Measurements from ENCODE around the gene PLCG2. TPM values are rescaled to one million over a fixed set of nuclear protein-coding genes. Genes with fewer than 3 reads are reported as not detected.
"Not testable (repeated sequence)": the region's sequence is repeated elsewhere in the genome, so short reads cannot be mapped to it uniquely, and the experiment has no call there.

Gene PLCG2
- total and polyA plus RNA-seq, 2 donors from 2014 or later = 50.7 to 55.6 TPM

DNA sequence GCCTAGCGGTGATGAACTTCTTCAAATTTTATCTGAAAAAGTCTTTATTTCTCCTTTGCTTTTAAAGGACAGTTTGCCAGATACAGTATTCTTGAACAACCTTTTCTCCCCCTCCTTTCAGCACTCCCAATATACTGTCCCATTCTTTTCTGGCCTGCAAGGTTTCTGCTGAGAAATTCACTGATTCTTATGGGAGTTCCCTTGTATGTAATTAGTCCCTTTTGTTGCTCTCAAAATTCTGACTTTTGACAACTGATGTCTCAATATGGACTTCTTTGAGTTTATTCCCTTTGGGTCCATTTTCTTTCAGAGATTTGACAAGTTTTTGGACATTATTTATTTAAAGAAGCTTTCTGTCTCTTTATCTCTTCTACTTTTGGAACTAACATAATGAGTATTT, 192.8 kb downstream of the PLCG2 start:
- TF ChIP-seq, protein P1, sequence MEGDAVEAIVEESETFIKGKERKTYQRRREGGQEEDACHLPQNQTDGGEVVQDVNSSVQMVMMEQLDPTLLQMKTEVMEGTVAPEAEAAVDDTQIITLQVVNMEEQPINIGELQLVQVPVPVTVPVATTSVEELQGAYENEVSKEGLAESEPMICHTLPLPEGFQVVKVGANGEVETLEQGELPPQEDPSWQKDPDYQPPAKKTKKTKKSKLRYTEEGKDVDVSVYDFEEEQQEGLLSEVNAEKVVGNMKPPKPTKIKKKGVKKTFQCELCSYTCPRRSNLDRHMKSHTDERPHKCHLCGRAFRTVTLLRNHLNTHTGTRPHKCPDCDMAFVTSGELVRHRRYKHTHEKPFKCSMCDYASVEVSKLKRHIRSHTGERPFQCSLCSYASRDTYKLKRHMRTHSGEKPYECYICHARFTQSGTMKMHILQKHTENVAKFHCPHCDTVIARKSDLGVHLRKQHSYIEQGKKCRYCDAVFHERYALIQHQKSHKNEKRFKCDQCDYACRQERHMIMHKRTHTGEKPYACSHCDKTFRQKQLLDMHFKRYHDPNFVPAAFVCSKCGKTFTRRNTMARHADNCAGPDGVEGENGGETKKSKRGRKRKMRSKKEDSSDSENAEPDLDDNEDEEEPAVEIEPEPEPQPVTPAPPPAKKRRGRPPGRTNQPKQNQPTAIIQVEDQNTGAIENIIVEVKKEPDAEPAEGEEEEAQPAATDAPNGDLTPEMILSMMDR (IDR thresholded peaks at IDR 0.05; ENCODE audit: borderline replicate concordance, extremely low read depth, insufficient read depth) = no peak
- H3K27me3 ChIP-seq (ENCODE audit: control insufficient read depth, insufficient read depth, low read length) = no peaks in the 10 kb centered on the region
- H3K4me3 ChIP-seq (ENCODE audit: low read length in 3 of 3) = no peak overlapping the region
- H3K9me3 ChIP-seq (ENCODE audit: control insufficient read depth in 2 of 3, insufficient read depth in 1 of 3, low read length in 3 of 3) = peaks cover 0 to 5% (median 0%) of the 10 kb centered on the region in 3 donors
- no peak for FAIRE-seq
- H3K27ac ChIP-seq (ENCODE audit: low read depth in 2 of 2, low read length in 2 of 2) = no peak overlapping the region
- no peaks in the 10 kb centered on the region for H3K36me3 ChIP-seq (ENCODE audit: control insufficient read depth in 2 of 3, insufficient read depth in 3 of 3, low read length in 3 of 3)
- DNase-seq = no peak
- intact Hi-C loops (cut with DNase I) = no loop called here
- H3K9ac ChIP-seq (ENCODE audit: low read length in 3 of 3) = no peak overlapping the region
- no peaks in the 10 kb centered on the region for H3K4me1 ChIP-seq (ENCODE audit: control insufficient read depth in 2 of 3, insufficient read depth in 2 of 3, low read depth in 1 of 3, low read length in 3 of 3)

DNA sequence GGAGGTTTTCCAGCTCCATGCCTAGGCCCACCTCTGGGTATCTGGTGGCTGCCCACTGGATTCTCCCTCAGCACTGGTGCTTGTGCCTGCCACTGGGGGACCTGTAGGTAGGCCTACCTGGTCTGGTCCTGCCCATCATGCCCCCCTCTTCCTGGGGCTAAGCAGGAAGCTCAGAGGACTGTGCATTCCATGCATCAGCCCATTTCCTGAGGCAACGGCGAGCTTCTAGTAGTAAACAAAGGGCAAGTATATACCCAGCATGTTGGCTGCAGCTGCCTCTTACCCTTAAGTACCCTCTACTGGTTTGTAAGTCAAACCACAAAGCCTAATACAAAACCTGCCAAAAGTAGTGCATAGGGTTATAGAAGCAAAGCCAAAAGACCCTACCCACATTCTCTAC, 194.6 kb downstream of the PLCG2 start:
- intact Hi-C loops (cut with DNase I) = no loop called here
- Histone ChIP-seq H3K9ac (ENCODE audit: low read length in 3 of 3) (no peak overlapping the region), H3K4me1 (ENCODE audit: control insufficient read depth in 2 of 3, insufficient read depth in 2 of 3, low read depth in 1 of 3, low read length in 3 of 3) (no peaks in the 10 kb centered on the region), H3K27me3 (ENCODE audit: control insufficient read depth, insufficient read depth, low read length) (no peaks in the 10 kb centered on the region), H3K9me3 (ENCODE audit: control insufficient read depth in 2 of 3, insufficient read depth in 1 of 3, low read length in 3 of 3) (peaks cover 0 to 5% (median 0%) of the 10 kb centered on the region in 3 donors), H3K4me3 (ENCODE audit: low read length in 3 of 3) (no peak overlapping the region), H3K27ac (ENCODE audit: low read depth in 2 of 2, low read length in 2 of 2) (no peak overlapping the region), H3K36me3 (ENCODE audit: control insufficient read depth in 2 of 3, insufficient read depth in 3 of 3, low read length in 3 of 3) (no peaks in the 10 kb centered on the region)
- TF ChIP-seq, protein P1 (IDR thresholded peaks at IDR 0.05; ENCODE audit: borderline replicate concordance, extremely low read depth, insufficient read depth) = no peak
- DNase-seq (no peak), FAIRE-seq (no peak)

DNA sequence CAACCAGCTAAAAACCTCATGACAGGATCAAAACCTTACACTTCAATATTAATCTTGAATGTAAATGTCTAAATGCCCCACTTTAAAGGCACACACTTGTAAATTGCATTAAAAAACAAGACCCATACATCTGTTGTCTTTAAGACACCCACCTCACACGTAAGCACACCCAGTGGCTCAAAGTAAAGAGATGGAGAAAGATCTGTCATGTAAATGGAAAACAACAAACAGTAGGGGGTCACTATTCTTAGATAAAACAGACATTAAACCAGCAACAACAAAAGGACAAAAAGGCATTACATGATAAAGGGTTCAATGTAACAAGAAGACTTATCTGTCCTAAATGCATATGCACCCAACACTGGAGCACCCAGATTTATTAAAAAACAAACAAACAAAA, 196.5 kb downstream of the PLCG2 start:
- TF ChIP-seq, protein P1 (IDR thresholded peaks at IDR 0.05; ENCODE audit: borderline replicate concordance, extremely low read depth, insufficient read depth) = no peak
- Histone ChIP-seq H3K4me1 (ENCODE audit: control insufficient read depth in 2 of 3, insufficient read depth in 2 of 3, low read depth in 1 of 3, low read length in 3 of 3) (no peaks in the 10 kb centered on the region), H3K27me3 (ENCODE audit: control insufficient read depth, insufficient read depth, low read length) (no peaks in the 10 kb centered on the region), H3K9ac (ENCODE audit: low read length in 3 of 3) (no peak overlapping the region), H3K36me3 (ENCODE audit: control insufficient read depth in 2 of 3, insufficient read depth in 3 of 3, low read length in 3 of 3) (no peaks in the 10 kb centered on the region), H3K4me3 (ENCODE audit: low read length in 3 of 3) (no peak overlapping the region), H3K27ac (ENCODE audit: low read depth in 2 of 2, low read length in 2 of 2) (no peak overlapping the region), H3K9me3 (ENCODE audit: control insufficient read depth in 2 of 3, insufficient read depth in 1 of 3, low read length in 3 of 3) (peaks cover 0 to 5% (median 0%) of the 10 kb centered on the region in 3 donors)
- FAIRE-seq (no peak), DNase-seq (no peak)
- intact Hi-C loops (cut with DNase I) = no loop called here

DNA sequence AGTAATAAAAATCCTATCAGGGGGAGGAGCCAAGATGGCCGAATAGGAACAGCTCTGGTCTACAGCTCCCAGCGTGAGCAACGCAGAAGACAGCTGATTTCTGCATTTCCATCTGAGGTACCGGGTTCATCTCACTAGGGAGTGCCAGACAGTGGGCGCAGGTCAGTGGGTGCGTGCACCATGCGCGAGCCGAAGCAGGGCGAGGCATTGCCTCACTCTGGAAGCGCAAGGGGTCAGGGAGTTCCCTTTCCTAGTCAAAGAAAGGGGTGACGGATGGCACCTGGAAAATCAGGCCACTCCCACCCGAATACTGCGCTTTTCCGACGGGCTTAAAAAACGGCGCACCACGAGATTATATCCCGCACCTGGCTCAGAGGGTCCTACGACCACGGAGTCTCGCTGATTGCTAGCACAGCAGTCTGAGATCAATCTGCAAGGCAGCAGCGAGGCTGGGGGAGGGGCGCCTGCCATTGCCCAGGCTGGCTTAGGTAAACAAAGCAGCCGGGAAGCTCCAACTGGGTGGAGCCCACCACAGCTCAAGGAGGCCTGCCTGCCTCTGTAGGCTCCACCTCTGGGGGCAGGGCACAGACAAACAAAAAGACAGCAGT, 198.3 kb downstream of the PLCG2 start:
- H3K27me3 ChIP-seq (ENCODE audit: control insufficient read depth, insufficient read depth, low read length); H3K27ac ChIP-seq (ENCODE audit: low read depth in 2 of 2, low read length in 2 of 2); H3K9ac ChIP-seq (ENCODE audit: low read length in 3 of 3); DNase-seq; H3K9me3 ChIP-seq (ENCODE audit: control insufficient read depth in 2 of 3, insufficient read depth in 1 of 3, low read length in 3 of 3); FAIRE-seq; H3K4me1 ChIP-seq (ENCODE audit: control insufficient read depth in 2 of 3, insufficient read depth in 2 of 3, low read depth in 1 of 3, low read length in 3 of 3); intact Hi-C loops (cut with DNase I); H3K36me3 ChIP-seq (ENCODE audit: control insufficient read depth in 2 of 3, insufficient read depth in 3 of 3, low read length in 3 of 3); H3K4me3 ChIP-seq (ENCODE audit: low read length in 3 of 3): not testable (repeated sequence)

Data from kidney (tissue), 14 donors.